ENCODE measurements around the gene TRIM46. TPM values are rescaled to one million over a fixed set of nuclear protein-coding genes. Genes with fewer than 3 reads are reported as not detected.

Gene TRIM46
- total and polyA plus RNA-seq, 9 of the 15 experiments (the other 6 are each of a cell fraction or from before 2014, with no cell fraction given), result 0.05 to 0.60 (median 0.16) TPM; not detected in 3

- Histone ChIP-seq H3K4me3 (peak within 1 kb of the TSS; percentile 83), H3K27ac (ENCODE audit: extremely low read depth, low read depth, low read length) (peak within 1 kb of the TSS; percentile 89), H3K27me3 (ENCODE audit: control insufficient read depth in 2 of 2, insufficient read depth in 2 of 2, low read length in 2 of 2) (no peaks in the 10 kb centered on the region), H3K9me3 (replicated peaks; ENCODE audit: control insufficient read depth, insufficient read depth, low read depth, low read length) (no peaks in the 10 kb centered on the region), H3K4me2 (ENCODE audit: insufficient read depth, low read length) (peak within 1 kb of the TSS; percentile 97), H4K20me1 (replicated peaks; ENCODE audit: control insufficient read depth, insufficient read depth, low read length) (no peaks in the 10 kb centered on the region), H3K9me1 (ENCODE audit: control insufficient read depth, insufficient read depth, low read length) (no peaks in the 10 kb centered on the region), H3K79me2 (ENCODE audit: control insufficient read depth, insufficient read depth, low read length) (peaks cover 15% of the 10 kb centered on the region), H3K4me1 (replicated peaks in 1 of 2; ENCODE audit: control insufficient read depth in 2 of 2, insufficient read depth in 2 of 2, low read length in 2 of 2) (peaks cover 14 to 44% of the 10 kb centered on the region in 2 experiments; a peak in 4 of 5 replicates), H3K36me3 (ENCODE audit: control insufficient read depth, insufficient read depth, low read length) (peaks cover 35% of the 10 kb centered on the region), H2AFZ (ENCODE audit: low read depth, low read length) (peak within 1 kb of the TSS; percentile 94), H3K9ac (ENCODE audit: insufficient read depth in 1 of 2, low read depth in 2 of 2, low read length in 2 of 2) (peak within 1 kb of the TSS; percentile 89 to 93)
- ATAC-seq, result peak; percentile 90
- peak; percentile 99 for FAIRE-seq
- BruUV-seq (replicated peaks), result TSS peak; percentile 81
- ChIA-PET CTCF (ENCODE audit: low intra/inter-chr PET ratio) (interaction anchor here (0.6 to 1.5 kb wide), 6 partner anchors 20 to 419 kb away, joined by 3 to 7 read pairs (median 3); no protein-coding TSS in a partner anchor), POLR2A (interaction anchor here (0.5 to 2.6 kb wide), 10 partner anchors 19 to 1206 kb away, joined by 3 to 12 read pairs (median 4); partner anchors contain the start of gene ADAM15)
- peak; percentile 96 to 98 (median 98) for DNase-seq (ENCODE audit: extremely low read depth in 1 of 4, low spot score in 3 of 4)
- 0% methylated on average over 48 of the region's 57 CpGs for WGBS (ENCODE audit: insufficient coverage, low coverage, missing lambda C conversion rate)
- intact Hi-C loops (cut with micrococcal nuclease), result no loop called here
- in situ Hi-C loops (cut with MboI), result no loop called here
- TF ChIP-seq NONO (IDR thresholded peaks at IDR 0.05; ENCODE audit: low read depth in 2 of 2, low read length in 1 of 2) (peak in 1 of 2 experiments; percentile 48; a peak in 1 of 4 replicates), MXD1 (CRISPR knock-in tag; IDR thresholded peaks at IDR 0.05; ENCODE audit: borderline replicate concordance, poor library complexity, severe bottlenecking) (no peak), MYC (IDR thresholded peaks at IDR 0.05; ENCODE audit: low read depth, low read length) (peak; percentile 66), MYC (CRISPR knock-in tag; IDR thresholded peaks at IDR 0.05; ENCODE audit: borderline replicate concordance, low read depth) (no peak), GABPB2 (CRISPR knock-in tag; conservative IDR thresholded peaks at IDR 0.05) (no peak), ATF3 (IDR thresholded peaks at IDR 0.05) (no peak; the same call in 1 of the 2 replicates), ATF3 (CRISPR knock-in tag; conservative IDR thresholded peaks at IDR 0.05) (0 out of 2 replicates have a peak, but pooled peaks have one; percentile 17), STAT5A (IDR thresholded peaks at IDR 0.05; ENCODE audit: borderline replicate concordance, low read length) (no peak), ZZZ3 (IDR thresholded peaks at IDR 0.05) (no peak), ZC3H11A (IDR thresholded peaks at IDR 0.05; ENCODE audit: low read depth, low read length) (no peak), TSHZ1 (CRISPR knock-in tag; IDR thresholded peaks at IDR 0.05) (no peak), BMI1 (IDR thresholded peaks at IDR 0.05; ENCODE audit: low read length) (no peak), NFATC3 (IDR thresholded peaks at IDR 0.05) (no peak), CBX3 (IDR thresholded peaks at IDR 0.05; ENCODE audit: borderline replicate concordance in 1 of 2, low read length in 2 of 2) (peak in 1 of 2 experiments; percentile 5; a peak in 1 of 3 replicates), SLC30A9 (CRISPR knock-in tag; IDR thresholded peaks at IDR 0.05) (no peak), SREBF1 (IDR thresholded peaks at IDR 0.05; ENCODE audit: borderline replicate concordance, low read depth, low read length) (no peak)
These were observed 744 bp upstream of the TRIM46 start, which contains the start of gene KRTCAP2 for GRCh38 chr1:155172732-155173477. Gene KRTCAP2, minus strand, starts transcription at chr1:155173304. Its CDS starts 80 bp downstream, at chr1:155173224.
